HG03045 (cell line): ENCODE measurements around the gene INPP5A.
A peak's percentile ranks its signal among the peaks of the same experiment; 100 is the strongest.
"Not testable (repeated sequence)": the region's sequence is repeated elsewhere in the genome, so short reads cannot be mapped to it uniquely, and the experiment has no call there.

Source experiments
- ATAC-seq: cut with Tn5 transposase; IDR thresholded peaks from one replicate; pipeline ENCODE4 v1.9.1; 2021; ENCODE audit warnings: mild to moderate bottlenecking, moderate library complexity; ENCODE audit not compliant: unreplicated experiment

INPP5A gene

DNA sequence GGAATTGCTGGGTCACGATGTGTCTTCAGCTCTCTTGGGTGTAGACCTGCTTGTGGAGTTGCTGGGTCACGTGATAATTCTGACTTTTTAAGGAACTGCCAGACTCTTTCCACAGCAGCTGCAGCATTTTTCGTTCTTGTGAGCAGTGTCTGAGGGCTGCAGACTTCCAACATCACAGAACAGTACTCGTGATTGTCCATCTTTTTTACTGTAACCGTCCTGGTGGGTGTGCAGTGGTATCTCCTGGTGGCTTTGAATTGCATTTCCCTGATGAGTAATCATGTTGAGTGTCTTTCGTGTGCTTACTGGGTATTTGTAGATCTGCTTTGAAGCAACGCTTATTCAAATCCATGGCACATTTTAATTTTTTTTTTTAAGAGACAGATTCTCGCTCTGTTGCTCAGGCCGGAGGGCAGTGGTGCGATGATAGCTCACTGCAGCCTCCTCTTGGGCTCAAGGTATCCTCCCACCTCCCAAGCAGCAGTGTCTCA, 22.7 kb downstream of the INPP5A start:
- ATAC-seq, result no peak

DNA sequence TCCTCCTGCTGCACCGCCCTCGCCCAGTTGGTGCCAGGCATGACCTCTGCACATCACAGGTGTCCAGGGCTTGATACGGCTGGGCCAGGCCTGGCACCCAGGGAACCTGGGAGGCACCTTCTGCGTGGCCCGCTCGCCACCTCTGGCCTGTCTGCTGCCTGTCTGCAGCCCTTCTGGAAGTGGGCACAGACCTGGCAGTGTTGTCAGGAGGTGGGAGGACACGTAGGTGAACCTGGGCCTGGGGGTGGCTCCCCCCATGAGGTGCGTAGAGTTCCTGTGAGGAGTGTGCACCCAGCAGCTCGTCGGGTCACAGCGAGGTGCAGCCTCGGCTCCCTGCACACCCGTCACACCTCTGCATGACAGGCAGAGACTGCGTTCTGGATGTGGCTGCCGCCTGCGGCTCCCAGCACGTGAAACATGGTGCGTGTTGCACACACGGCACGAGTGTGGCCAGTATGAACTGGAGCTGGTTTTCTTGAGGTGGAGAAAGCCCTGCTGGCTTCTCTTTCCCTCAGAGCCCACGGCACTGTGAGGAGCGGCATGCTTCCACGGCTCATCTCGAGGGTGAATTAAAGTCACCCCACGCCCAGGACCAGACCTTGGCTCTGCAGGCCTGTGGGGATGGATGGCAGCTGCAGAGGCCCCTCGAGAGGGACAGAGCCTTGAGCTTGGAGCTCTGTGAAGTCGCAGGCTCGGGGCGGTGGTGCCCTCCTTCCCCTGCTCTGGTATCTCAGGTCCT, 24.8 kb downstream of the INPP5A start:
- no peak for ATAC-seq

DNA sequence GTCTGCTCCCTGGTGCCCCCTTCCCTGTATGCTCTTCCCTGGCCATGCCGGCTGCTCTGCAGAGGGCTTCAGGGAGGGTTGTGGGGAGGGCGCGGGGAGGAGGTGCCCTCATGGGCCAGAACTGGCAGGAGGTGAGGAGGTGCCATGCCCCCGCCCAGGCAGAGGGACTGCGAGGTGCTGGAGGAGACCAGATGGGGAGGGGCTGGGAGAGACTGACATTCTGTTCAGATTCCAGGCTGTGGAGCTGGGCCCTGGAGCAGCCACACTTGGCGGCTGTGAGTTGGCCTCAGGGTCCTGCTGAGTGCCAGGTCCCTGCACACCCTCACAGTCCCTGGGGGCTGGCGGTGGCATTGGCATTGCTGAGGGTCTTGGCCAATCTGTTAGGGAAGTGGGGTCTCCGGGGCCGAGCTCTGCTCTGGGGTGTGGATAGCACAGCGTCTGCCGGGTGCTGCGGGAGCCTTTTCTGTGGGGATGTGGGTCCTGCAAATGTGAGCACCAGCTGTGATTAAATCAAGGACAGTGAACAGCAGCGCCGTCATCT, 25.4 kb downstream of the INPP5A start:
- ATAC-seq, result no peak

DNA sequence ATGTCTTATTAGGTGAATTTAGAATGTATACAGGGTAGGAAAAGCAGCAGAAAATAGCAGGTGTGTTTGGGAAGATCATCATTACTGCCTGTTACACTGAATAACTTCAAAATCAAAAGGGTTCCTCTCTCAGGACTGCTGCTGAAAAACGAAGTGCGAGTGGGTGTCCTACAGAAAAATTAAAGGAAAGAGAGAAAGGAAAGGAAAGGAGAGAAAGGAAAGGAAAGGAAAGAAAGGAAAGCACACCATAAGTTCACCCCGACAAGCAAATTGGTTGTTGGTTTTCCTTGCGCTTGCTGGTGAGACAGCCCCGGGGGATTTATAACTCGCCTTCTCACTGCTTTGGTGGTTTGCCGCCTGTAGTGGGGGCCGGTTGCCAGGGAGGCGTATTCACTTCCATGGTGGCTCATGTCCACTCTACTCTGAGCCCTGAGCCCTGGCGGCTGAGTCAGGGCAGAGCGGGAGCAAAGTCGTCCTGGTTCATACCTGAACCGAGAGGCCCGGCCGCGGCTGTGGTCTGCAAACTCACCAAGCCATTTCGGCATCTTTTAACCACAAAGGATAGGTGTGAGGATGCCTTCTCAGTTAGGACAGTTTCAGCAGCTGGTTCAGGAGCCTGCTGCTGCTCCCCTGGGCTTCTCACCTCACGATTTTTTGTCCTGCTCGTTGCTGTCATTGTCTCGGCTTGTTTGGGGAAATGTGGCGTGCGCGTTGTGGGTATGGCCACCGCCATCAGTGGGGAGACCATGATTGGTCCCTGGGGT, 26.1 kb downstream of the INPP5A start:
- peak; percentile 85 for ATAC-seq

DNA sequence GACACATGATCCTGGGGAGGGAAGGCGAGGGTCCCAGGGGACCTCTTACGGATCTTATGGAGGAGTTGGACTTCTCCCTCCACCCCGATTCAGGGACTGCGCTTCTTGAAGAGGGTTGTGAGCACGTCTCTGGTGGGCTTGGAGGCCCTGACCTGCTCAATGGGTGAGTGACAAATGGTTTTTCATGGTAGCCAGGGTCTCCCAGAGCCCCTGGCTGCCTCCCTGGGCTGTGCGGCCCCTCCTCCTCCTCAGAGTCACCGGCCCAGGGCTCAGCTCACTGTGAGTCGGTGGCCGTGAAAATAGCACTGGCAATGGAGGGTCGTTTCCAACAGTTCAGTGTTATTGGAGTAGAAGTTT, 26.6 kb downstream of the INPP5A start:
- no peak for ATAC-seq

DNA sequence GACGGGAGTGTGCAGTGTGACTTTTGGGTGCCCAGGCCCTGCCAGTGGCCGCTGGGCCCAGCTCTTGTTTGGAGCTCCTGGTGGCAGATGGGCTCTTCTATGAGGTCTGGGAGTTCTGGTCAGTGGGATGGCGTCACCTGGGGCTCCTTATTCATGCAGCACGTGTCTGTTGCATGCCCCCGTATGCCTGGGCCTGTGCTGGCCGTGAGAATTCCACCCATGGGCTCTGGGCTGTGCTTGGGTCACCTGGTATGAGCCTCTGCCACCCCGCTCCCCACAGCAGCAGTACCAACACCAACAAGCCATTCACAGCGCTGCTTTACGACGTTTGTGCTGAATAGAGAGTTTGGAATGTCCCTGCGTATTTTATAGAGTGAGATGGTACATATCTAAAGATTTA, 27.1 kb downstream of the INPP5A start:
- no peak for ATAC-seq

DNA sequence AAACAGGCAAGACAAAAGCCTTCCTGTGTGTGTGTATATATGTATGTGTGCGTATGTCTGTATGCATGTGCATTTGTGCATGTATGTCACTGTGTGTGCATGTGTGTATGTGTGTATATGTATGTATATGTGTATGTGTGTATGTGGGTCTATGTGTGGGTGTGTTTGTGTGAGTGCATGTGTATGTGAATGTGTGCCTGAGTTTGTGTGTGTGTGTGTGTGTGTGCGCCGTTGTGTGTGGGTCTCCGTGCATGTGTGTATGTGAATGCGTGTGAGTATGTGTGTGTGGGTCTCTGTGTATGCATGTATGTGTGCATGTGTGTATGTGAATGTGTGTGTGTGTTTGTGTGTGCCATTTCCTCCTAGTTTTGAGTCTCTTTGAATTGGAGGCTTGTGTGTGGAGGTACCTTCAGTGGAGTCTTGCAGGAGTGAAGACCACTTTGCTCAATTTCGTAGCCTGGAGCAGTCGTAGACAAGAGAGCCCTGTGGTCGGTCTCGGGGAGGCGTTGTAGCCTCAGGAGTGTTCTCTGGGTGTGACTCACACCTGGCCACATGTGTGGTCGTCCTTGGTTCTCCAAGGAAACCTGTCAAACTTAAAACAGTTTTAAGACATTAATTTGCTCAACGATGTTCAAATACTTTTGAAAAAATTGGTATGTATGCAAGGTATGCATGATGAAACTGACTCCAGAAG, 28.1 kb downstream of the INPP5A start:
- no peak for ATAC-seq

DNA sequence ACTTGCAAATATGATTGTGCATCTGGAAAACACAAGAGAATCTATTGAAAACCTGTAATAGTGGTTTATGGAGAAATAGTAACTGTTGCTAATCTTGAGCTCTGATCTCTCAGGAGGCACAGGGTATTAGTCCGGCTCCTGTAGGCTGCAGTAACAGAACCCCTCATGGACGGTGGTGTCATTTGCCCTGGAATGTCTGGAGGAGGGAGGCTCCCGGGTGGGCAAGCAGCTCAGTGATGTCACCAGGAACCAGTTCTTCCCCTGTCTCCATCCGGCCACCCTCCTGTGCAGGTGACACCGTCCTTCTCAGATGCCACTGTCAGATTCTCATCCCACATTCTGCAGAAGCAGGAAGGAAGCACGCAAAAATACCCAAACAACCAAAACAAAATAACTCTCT, 29.3 kb downstream of the INPP5A start:
- no peak for ATAC-seq

DNA sequence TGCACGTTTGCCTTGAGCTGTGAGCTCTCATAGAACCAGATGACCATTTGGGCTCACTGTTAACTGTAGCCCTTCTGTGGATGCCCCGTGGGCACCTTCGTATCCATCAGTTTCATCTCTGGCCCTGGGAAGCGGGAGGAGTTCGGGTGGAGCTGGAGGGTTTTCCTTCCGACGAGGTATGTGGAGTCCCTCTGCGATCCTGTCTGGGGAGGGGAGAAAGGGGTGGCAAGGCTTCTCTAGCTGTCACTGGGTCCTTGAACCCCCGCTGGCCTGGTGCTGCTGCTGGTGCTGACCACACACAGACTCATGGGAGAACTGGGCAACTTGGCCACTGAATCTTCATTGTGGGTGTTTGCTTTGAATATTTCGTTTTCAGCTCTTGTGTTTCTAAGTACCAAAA, 32.7 kb downstream of the INPP5A start:
- ATAC-seq, result no peak

DNA sequence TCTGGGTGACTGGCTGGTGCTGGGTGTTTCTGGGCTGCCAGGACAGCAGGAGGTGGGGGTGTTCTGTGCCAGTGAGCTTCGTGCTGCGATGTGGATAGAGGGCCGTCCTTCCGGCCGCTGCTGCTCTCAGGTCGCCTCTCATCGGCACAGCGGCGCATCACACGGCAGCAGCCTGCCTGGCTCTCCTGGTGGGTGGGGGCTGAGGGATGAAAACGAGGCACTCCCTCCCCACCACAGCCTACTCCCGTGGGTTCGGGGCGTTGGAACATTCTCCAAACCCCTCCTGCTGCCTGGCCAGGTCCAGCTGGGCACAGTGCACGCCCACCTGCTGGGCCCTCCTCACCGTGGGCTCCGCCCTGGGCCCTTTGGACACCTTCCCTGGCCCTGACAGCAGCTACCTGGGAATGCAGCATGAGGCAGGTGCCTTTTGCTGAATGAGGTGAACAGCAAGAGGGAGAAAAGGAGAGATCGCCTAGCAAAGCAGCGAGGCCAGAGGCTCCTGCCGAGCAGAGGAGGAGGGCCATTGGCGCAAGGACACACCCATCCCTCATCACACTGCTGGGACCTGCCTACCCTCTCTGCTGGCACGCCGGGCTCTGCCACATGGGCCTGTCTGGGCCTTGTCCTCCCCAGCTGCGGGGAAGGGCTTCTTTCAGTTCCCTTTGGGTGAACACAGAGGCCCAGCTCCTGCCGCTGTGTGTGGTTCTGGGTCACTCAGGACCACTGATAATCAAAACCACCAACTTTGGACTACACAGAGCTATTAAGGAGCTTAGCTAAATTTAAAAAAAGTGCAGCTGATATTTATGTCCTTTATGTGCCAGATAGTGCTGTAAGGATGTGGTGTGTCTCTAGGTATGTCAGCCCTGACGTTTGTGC, 33.4 kb downstream of the INPP5A start:
- peak; percentile 46 for ATAC-seq

DNA sequence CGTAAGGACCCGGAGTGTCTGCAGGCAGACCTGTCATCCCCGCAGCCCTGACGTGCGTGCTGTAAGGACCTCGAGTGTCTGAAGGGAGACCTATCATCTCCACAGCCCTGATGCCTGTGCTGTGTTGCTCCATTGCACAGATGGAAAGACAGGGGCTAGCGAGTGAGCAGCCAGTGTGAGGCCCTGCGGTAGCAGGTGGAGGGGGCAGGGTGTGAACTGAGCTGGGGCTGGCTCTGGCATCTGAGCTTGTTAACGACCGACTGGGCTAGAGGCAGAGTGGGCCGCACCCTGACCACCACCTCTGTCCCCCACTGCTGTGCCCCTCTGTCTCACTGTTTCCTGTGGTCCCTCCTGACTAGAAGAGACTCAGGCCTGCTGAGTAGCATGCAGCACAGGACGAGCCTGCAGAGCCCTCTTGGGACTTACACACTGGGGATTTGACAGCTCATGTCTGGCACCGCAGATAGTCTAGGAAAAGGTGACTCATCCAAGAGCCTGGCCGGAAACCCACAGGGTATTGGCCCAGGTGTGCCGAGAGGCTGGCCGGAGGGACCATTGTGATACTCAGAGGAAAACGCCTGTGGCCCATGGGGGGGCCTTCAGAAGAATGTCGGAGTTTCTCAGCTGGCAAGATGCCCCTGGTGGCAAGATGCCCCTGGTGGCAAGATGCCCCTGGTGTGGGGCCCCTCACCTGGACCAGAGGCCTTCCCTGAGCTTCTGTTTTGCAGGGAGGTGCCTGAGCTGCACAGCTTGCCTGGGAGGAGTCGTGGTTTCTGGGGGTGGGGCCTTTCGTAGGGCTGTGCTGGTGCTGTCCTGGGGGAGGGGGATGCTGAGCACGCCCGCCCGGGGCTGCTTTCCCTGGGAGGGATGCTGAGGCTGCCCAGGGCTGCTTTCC, 34.3 kb downstream of the INPP5A start:
- ATAC-seq, result peak; percentile 80

DNA sequence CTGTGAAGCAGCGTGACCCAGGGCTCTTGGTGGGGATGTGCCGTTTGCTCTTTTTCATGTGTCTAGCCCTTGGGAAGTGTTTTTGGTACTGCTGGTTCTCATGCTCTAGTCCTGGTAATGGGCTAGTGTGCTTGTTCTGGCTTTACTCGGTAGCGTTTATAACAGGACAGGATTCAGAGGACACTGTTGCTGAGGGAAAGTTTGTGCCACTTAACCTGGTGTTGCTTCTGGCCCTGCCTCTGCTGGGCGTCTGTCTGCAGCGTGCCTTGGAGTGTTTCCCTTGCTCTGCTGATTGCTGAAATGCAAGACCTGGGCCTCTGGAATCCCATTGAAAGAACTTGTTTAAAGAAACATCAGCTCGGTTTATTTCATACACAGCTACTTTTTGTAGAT, 35.0 kb downstream of the INPP5A start:
- no peak for ATAC-seq

DNA sequence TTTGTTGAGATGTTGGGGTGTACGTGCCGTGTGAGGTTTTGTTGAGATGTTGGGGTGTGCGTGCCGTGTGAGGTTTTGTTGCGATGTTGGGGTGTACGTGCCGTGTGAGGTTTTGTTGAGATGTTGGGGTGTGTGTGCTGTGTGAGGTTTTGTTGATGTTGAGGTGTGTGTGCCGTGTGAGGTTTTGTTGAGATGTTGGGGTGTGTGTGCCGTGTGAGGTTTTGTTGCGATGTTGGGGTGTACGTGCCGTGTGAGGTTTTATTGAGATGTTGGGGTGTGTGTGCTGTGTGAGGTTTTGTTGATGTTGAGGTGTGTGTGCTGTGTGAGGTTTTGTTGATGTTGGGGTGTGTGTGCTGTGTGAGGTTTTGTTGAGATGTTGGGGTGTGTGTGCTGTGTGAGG, 35.4 kb downstream of the INPP5A start:
- ATAC-seq, result not testable (repeated sequence)

DNA sequence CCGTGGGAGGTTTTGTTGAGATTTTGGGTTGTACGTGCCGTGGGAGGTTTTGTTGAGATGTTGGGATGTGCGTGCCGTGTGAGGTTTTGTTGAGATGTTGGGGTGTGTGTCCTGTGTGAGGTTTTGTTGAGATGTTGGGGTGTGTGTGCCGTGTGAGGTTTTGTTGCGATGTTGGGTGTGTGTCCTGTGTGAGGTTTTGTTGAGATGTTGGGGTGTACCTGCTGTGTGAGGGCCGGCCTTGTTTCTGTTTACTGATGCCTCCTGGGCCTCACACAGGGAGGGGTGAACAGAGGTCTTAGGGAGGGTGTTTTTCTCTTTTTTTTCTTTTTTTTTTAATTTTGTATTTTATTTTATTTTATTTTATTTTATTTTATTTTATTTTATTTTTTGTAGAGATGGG, 36.7 kb downstream of the INPP5A start:
- ATAC-seq, result no peak

DNA sequence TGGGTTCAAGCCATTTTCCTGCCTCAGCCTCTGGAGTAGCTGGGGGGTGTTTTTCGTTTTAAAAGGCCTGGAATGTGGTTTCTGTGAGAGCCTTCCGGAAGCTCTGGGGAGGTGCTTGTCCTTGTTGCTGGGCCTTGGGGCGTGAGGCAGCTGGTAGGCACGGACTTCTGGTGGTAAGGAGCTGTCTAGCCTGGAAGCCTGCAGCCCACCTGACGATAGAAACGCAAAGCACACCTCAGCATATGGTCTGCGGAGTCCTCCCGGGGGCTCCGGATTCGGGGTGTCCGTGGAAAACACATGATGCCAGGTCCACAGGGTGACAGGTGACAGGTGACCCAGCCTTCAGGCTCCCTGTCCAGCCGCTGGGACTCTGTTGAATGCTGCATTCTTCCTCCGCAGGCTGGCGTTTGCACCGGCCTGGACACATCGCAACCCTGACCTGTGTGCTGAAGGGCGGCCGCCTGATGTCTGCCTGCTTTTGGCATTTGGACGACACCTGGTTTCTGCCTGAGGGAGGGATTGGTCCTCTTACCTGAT, 37.3 kb downstream of the INPP5A start:
- no peak for ATAC-seq

DNA sequence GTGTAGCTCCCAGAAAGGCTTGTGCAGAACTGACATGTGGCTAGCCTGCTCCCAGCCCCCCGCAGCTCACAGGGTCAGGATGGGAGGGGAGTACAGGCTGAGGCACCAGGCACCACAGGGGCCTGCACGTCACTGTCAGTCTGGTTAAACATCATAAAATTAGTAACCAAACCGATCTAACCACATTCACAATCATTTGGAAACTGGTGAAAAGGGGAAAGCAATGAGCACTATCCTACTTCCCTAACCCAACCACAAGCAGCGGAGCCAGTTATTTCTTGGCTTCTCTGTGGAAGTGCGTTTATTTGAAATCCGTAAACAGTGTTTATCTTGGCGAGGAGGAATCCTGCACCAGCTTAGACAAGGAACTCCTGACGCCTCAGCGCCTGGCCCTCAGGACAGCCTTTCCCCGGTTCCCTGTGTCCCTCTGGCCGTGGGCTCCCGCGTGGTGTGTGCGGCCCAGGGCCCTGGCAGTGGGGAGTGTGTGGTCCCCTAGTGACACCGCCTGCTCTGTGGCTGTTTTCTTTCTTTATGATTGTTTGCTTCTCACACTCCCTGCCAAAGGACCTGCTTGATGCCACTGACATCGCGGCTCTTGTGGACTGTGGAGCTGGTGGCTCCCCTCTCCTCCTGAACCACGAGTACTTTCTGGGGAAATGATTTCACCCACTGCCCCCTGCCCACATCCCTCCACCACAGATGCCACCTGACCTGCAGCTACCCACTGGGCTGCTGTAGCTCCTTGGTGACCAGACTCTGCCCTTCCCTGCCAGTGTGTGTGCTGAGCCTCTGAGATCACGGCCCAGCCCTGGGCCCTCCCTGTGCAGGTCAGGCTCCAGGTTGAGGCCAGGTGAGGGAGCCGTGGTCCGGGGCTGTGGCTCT, 38.0 kb downstream of the INPP5A start:
- ATAC-seq, result no peak

DNA sequence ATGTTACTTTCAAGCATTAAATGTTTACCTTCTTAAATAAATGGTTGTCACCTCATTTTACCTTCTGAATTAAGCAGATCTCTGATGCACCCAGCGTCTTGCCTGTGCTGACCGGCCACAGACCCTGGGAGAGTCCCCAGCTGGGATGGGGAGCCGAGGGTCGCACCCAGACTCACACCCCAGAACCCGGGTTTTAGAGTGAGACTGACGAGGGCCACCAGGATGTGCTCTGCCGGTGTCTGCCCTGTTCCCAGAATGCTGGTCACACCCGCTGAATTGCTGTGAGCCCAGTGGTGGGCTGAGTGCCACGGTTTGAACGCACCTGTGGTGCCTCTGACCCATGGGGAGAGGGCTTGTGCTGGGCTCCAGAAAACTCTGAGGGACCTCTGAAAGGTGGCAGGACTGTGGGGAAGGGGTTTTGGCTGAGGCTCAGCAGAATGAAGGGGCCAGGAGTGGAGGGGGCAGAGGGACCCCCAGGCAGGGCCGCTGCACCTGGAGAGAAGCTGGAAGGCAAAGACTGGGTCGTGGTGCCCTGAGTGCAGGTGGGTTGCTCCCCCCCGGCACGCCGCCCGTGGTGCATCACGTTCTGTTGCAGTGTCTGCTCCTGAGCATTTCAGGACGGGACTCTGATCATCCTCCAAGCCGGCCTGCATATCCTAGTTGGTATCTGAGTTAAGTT, 39.2 kb downstream of the INPP5A start:
- no peak for ATAC-seq
